ENCODE data around the gene IL3RA.

IL3RA gene

GRCh38 chrX:1336331-1336943 is at the start of gene IL3RA:
Gene IL3RA (plus strand): TSS chrX:1336785. CDS start chrX:1341766, 4,981 bp downstream.
- no peak within 1 kb of the TSS for H2AFZ ChIP-seq (ENCODE audit: low read length)
- no peaks in the 10 kb centered on the region for H3K36me3 ChIP-seq (ENCODE audit: insufficient read depth, low read length)
- TF ChIP-seq CTCF (IDR thresholded peaks at IDR 0.05; ENCODE audit: low read length) (no peak), EZH2 (IDR thresholded peaks at IDR 0.05; ENCODE audit: borderline replicate concordance, low read length) (no peak)
- no peaks in the 10 kb centered on the region for H3F3A ChIP-seq (ENCODE audit: insufficient read depth, low read length)
- no peak within 1 kb of the TSS for H3K9ac ChIP-seq (ENCODE audit: low read length)
- H3K79me2 ChIP-seq (ENCODE audit: insufficient read depth, low read length) = no peaks in the 10 kb centered on the region
- no peak within 1 kb of the TSS for H3K27ac ChIP-seq (ENCODE audit: low read depth, low read length, poor library complexity, severe bottlenecking)
- H3K9me3 ChIP-seq (ENCODE audit: low read length) = no peaks in the 10 kb centered on the region
- H3K4me1 ChIP-seq (ENCODE audit: insufficient read depth, low read length, severe bottlenecking) = no peaks in the 10 kb centered on the region
- no peaks in the 10 kb centered on the region for H3K9me2 ChIP-seq (ENCODE audit: low read depth, low read length)
- H3K27me3 ChIP-seq (ENCODE audit: insufficient read depth, low read length) = peaks cover under 1% of the 10 kb centered on the region; the same call in 1 of the 2 replicates
- no peaks in the 10 kb centered on the region for H4K20me1 ChIP-seq (ENCODE audit: insufficient read depth, low read length)
- H3K4me2 ChIP-seq (ENCODE audit: low read length) = no peak within 1 kb of the TSS
- H3K4me3 ChIP-seq (ENCODE audit: low read depth, low read length, poor library complexity, severe bottlenecking) = no peak within 1 kb of the TSS

- TF ChIP-seq CTCF (IDR thresholded peaks at IDR 0.05; ENCODE audit: low read length) (no peak), EZH2 (IDR thresholded peaks at IDR 0.05; ENCODE audit: borderline replicate concordance, low read length) (no peak)
- no peaks in the 10 kb centered on the region for H3K4me1 ChIP-seq (ENCODE audit: insufficient read depth, low read length, severe bottlenecking)
- H3K79me2 ChIP-seq (ENCODE audit: insufficient read depth, low read length) = no peaks in the 10 kb centered on the region
- H3K9me3 ChIP-seq (ENCODE audit: low read length) = 0 out of 2 replicates have a peak, but pooled peaks cover 2% of the 10 kb centered on the region
- no peak overlapping the region for H3K4me2 ChIP-seq (ENCODE audit: low read length)
- H3K27ac ChIP-seq (ENCODE audit: low read depth, low read length, poor library complexity, severe bottlenecking) = no peak overlapping the region
- no peaks in the 10 kb centered on the region for H3K36me3 ChIP-seq (ENCODE audit: insufficient read depth, low read length)
- no peaks in the 10 kb centered on the region for H4K20me1 ChIP-seq (ENCODE audit: insufficient read depth, low read length)
- H3K9ac ChIP-seq (ENCODE audit: low read length) = no peak overlapping the region
- H3F3A ChIP-seq (ENCODE audit: insufficient read depth, low read length) = peaks cover 9% of the 10 kb centered on the region; the same call in 1 of the 2 replicates
- H3K9me2 ChIP-seq (ENCODE audit: low read depth, low read length) = no peaks in the 10 kb centered on the region
- no peak overlapping the region for H3K4me3 ChIP-seq (ENCODE audit: low read depth, low read length, poor library complexity, severe bottlenecking)
- no peaks in the 10 kb centered on the region for H3K27me3 ChIP-seq (ENCODE audit: insufficient read depth, low read length)
- no peak overlapping the region for H2AFZ ChIP-seq (ENCODE audit: low read length)
Measured at GRCh38 chrX:1289535-1289934, 47.0 kb upstream of the IL3RA start.

DNA sequence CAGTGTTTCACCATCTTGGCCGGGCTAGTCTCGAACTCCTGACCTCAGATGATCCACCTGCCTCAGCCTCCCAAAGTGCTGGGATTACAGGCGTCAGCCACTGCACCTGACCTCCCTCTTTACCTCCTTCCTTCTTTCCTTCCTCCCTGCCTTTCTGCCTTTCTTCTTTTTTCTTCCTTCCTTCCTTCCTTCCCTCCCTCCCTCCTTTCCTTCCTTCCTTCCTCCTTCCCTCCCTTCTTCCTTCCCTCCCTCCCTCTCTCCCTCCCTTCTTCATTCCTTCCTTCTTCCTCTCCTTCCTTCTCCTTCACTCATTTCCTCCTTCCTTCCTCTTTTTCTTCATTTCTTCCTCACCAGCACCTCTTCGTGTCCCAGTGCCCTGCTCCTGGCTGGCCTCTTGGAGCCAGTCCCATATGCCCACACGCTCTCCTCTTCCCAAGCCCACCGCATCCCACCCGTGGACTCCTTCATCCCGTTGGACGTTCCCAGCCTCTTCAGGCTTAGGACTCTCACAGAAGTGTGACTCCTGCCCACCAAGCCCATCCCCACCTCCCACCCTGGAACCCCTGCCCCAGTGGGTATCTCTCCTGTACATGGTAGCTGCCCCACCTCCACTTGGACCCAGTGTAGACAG is 45.4 kb upstream of the IL3RA start:
- Histone ChIP-seq H3F3A (ENCODE audit: insufficient read depth, low read length) (peaks cover 9% of the 10 kb centered on the region; the same call in 1 of the 2 replicates), H3K27me3 (ENCODE audit: insufficient read depth, low read length) (no peaks in the 10 kb centered on the region), H2AFZ (ENCODE audit: low read length) (no peak overlapping the region), H3K9me3 (ENCODE audit: low read length) (0 out of 2 replicates have a peak, but pooled peaks cover 2% of the 10 kb centered on the region), H3K4me3 (ENCODE audit: low read depth, low read length, poor library complexity, severe bottlenecking) (no peak overlapping the region), H3K27ac (ENCODE audit: low read depth, low read length, poor library complexity, severe bottlenecking) (no peak overlapping the region), H3K4me1 (ENCODE audit: insufficient read depth, low read length, severe bottlenecking) (no peaks in the 10 kb centered on the region), H3K9me2 (ENCODE audit: low read depth, low read length) (no peaks in the 10 kb centered on the region), H3K4me2 (ENCODE audit: low read length) (no peak overlapping the region), H3K36me3 (ENCODE audit: insufficient read depth, low read length) (no peaks in the 10 kb centered on the region), H4K20me1 (ENCODE audit: insufficient read depth, low read length) (no peaks in the 10 kb centered on the region), H3K9ac (ENCODE audit: low read length) (no peak overlapping the region), H3K79me2 (ENCODE audit: insufficient read depth, low read length) (no peaks in the 10 kb centered on the region)
- TF ChIP-seq CTCF (IDR thresholded peaks at IDR 0.05; ENCODE audit: low read length) (no peak), EZH2 (IDR thresholded peaks at IDR 0.05; ENCODE audit: borderline replicate concordance, low read length) (no peak)
